ENCODE results near the gene ZNF474. TPM values are rescaled to one million over a fixed set of nuclear protein-coding genes. Genes with fewer than 3 reads are reported as not detected.
"Not testable (repeated sequence)": the region's sequence is repeated elsewhere in the genome, so short reads cannot be mapped to it uniquely, and the experiment has no call there.

ZNF474 gene
- total RNA-seq, result 1.6 TPM

GRCh38 chr5:122129306-122129705 is at the start of gene ZNF474:
Gene ZNF474, plus strand, starts transcription at chr5:122129546. Its CDS starts 22,445 bp downstream, at chr5:122151991.
- no peak for DNase-seq (ENCODE audit: low spot score in 2 of 2)
- no peak for FAIRE-seq

- FAIRE-seq (no peak), DNase-seq (ENCODE audit: low spot score in 2 of 2) (no peak)
Measured at GRCh38 chr5:122081541-122081940, 47.8 kb upstream of the ZNF474 start.

GRCh38 chr5:122083535-122083934 is 45.8 kb upstream of the ZNF474 start:
- FAIRE-seq (no peak), DNase-seq (ENCODE audit: low spot score in 2 of 2) (no peak)

DNA sequence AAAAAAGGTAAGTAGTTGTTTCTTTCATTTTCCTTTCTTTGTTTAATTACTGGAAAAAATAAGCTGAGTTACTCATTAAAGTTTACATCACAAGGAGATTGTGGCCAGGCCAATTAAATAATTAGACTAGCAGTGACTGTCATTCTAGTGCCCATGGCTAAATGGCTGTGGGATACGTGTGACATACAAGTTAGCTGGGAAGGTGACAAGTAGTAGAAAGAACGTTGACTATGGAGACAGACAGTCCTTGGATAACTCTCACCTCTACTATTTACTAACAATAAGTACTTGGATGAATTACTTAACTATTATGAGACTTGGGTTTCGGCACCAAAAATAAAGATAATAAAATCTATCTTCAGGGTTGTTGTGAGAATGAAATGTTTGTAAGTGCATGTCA is 44.3 kb upstream of the ZNF474 start:
- no peak for FAIRE-seq
- DNase-seq (ENCODE audit: low spot score in 2 of 2), result no peak

GRCh38 chr5:122089096-122090013 is 40.0 kb upstream of the ZNF474 start:
- no peak for FAIRE-seq

DNA sequence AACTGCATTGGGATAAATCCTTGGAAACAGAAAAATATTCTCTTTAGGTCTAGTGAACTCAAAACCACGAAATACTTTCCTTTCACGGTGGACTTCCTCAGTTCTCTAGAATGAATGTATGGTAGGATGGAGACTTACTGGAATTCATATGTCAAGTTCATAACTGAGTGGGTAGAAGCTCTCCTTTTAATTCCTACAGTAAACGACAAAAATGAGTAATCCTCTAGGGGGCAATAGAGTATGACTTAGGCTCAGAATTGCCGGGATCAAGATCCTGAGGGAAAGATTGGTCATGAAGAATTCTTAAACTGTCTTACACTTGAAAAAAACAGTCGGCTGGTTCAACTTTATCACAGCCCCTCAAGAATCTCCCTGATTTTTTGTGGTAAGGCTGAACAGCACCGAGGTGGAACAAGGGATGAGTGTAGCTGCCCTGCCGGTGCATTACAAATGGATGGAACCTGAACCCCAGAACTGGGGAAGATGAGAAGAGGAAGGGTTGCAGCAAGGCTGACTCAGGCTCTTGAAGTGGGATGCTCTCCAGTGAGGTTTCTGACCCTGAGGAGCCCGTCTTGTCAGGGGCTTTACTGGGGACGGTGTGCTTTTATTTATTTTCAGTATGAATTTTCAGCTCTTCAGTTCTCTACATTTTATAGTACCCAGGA is 37.3 kb upstream of the ZNF474 start:
- FAIRE-seq (no peak), DNase-seq (ENCODE audit: low spot score in 2 of 2) (no peak)

More at GRCh38 chr5:122089096-122090013, 40.0 kb upstream of the ZNF474 start:
- no peak for DNase-seq (ENCODE audit: low spot score in 2 of 2)

GRCh38 chr5:122093415-122094180 is 35.7 kb upstream of the ZNF474 start:
- DNase-seq (ENCODE audit: low spot score in 2 of 2), result no peak
- no peak for FAIRE-seq

GRCh38 chr5:122094251-122094650 is 35.1 kb upstream of the ZNF474 start:
- DNase-seq (ENCODE audit: low spot score in 2 of 2); FAIRE-seq: not testable (repeated sequence)

DNA sequence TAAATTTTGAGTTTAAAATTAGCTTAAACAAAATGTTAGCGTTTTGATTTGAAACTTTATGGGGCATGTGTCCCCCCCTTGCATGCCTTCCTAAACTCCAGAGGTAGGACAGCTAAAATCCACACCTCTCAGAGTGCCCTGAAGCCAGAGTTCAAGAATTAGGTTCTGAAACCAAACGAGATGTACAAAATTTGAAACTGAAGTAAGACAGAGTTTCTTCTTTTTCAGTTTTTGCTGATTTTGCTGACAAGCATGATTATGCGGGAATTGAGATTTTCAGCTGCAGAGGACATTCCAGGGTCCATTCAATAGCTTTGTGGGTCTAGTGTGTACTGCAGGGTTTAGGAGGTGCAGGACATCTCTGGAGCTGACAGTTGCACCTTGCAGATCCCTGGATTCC is 34.2 kb upstream of the ZNF474 start:
- no peak for FAIRE-seq
- DNase-seq (ENCODE audit: low spot score in 2 of 2), result no peak

DNA sequence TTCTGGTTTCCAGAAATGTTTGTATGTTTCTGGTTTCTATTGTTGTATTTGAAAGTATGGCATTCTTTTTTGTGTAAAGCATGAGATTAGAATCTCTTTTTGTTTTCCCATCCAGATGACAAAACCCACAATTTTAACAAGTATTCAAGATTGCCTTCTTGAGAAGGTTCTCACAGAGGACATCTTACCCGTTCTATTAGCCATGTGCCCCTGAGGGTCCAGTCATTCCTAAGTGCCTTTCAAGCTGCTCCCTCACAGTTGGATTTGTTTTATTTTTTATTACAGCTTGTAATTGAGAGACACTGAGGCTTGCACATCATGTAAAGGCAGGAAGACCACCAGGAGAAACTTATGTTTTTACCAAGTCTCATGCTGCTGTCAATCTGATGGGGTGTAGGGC is 32.0 kb upstream of the ZNF474 start:
- FAIRE-seq, result no peak
- no peak for DNase-seq (ENCODE audit: low spot score in 2 of 2)

DNA sequence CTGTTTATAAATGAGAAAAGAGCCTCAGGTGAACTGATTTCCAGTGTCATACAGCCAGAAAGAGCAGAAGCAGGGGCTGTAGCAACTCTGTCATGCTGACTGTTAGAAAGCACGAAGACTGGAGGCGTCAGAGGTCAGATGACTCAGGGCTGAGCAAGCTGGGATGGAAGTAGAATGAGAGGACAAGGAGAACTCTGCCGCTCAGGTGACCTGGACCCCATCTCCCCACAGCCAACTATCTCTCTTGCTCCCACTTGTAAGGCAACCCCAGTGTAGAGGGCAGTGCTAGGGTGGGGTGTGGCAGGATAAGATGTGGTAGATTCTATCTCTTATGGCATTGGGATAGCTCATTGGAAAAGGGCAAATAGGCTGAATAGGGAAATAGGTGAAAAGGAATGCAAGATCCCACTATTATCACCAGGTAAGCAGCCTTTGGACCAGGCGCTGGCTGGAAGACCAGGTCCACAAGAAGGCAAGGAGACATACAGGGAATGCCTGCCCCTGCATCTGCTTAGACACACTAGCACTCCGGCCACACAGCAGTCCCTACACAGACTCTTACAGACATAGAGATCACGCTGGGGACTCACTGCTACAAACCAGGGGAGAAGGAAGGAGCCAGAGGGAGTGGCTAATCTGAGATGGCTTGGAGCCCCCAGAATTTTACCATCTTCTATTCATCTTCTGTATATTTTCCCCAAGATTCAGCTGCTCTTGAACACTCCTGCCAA is 30.1 kb upstream of the ZNF474 start:
- FAIRE-seq (no peak), DNase-seq (ENCODE audit: low spot score in 2 of 2) (no peak)

DNA sequence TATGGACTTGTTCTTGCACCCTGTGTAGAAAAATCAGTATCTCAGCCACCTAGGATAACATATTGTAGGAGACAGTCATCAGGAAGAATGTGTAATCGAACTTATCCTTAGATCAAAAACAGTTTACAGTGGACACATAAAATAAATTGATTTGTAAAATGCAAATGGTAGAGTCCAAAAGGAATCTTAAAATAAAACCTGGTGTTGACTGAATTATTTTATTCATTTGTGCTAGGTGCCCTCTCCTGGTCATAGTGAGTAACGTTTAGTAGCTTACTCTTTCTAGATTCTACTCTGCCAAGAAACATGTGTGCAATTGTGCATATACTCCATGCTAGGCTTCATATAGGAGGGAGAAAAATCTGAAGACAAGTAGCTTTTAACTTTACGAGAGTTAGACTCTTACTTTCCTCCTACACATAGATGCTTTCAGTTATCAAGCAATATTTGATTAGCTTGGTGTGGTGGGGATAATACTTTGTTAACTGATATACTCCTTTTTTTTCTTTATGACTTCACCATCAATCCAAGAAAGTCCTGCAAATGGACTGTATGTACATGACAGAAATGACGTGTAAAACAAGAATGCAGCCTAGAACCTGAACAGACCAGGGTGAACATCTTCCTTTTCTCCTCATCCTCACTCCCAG is 27.6 kb upstream of the ZNF474 start:
- no peak for FAIRE-seq
- no peak for DNase-seq (ENCODE audit: low spot score in 2 of 2)

DNA sequence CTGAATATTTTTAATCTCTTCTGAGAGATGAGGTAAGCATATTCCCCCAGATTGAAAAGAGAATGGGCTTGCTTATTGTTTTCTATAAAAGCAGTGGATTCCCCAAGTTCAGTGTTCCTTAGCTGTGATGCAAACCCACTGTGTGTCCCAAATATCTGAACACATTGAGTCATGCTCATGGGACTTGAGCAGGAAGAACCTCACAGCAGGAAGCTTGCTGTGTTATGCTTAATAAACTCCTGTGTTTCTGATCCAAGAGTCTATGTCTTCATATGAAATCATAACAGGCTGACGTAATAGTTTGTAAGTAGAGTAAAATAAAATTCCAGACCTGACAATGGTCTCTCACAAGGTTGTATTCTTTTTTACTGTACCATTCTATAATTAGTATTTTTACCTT is 26.5 kb upstream of the ZNF474 start:
- DNase-seq (ENCODE audit: low spot score in 2 of 2) (no peak), FAIRE-seq (no peak)

- DNase-seq (ENCODE audit: low spot score in 2 of 2) (no peak), FAIRE-seq (no peak)
Measured at GRCh38 chr5:122105909-122106308, 23.4 kb upstream of the ZNF474 start.

- DNase-seq (ENCODE audit: low spot score in 2 of 2), result no peak
- no peak for FAIRE-seq
Measured at GRCh38 chr5:122107016-122107415, 22.3 kb upstream of the ZNF474 start.

DNA sequence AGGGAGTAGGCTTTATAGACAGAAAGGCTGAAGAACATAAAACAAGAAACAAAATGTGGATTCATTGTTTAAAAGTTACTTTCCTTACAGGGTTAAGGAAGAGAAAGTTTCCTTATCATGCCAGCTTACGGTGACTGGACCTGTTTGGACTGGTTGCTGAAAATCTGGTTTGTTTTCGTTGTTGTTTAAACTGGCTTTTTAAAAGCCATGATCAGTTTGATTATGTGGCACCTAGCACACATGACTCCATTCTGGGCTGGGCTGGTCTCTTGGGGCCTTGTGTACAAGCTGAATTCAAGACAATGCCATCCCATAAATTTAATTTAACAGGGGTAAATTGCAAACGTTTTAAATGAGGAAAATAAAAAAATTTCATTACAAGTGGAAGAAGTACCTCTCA is 18.4 kb upstream of the ZNF474 start:
- no peak for DNase-seq (ENCODE audit: low spot score in 2 of 2)
- no peak for FAIRE-seq

DNA sequence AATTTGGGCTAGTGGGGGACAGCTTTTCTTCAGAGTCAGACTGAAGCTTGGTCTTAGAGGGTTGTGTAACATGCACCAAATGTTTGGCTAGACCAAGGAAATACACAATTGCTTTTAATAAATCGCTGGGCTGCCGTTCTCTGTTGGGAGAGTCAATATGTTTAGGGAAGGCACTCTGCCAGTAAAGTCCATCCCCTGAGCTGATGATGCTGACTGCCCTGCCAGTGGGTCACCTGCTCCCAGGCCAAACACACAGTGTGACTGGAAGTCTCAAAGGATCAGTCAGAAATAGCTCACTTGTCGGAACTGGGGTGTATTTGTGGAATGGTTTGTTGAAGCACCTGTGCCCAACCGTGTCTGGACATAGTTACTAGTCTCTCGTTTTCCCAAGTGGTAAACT is 17.9 kb upstream of the ZNF474 start:
- no peak for DNase-seq (ENCODE audit: low spot score in 2 of 2)
- FAIRE-seq, result no peak

GRCh38 chr5:122112063-122112462 is 17.3 kb upstream of the ZNF474 start:
- DNase-seq (ENCODE audit: low spot score in 2 of 2) (no peak), FAIRE-seq (no peak)

- DNase-seq (ENCODE audit: low spot score in 2 of 2) (no peak), FAIRE-seq (no peak)
Measured at GRCh38 chr5:122112733-122113558, 16.4 kb upstream of the ZNF474 start.

Data from frontal cortex (tissue), 4 donors.